ENCODE measurements around the gene NRG3.

Gene NRG3

GRCh38 chr10:81903472-81903871 is 28.5 kb downstream of the NRG3 start:
- Histone ChIP-seq H2AFZ (ENCODE audit: low read length) (no peak overlapping the region), H3K36me3 (ENCODE audit: insufficient read depth, low read length) (no peaks in the 10 kb centered on the region), H3F3A (ENCODE audit: insufficient read depth, low read length) (no peaks in the 10 kb centered on the region), H3K79me2 (ENCODE audit: insufficient read depth, low read length) (no peaks in the 10 kb centered on the region), H3K9ac (ENCODE audit: low read length) (no peak overlapping the region), H3K27me3 (ENCODE audit: insufficient read depth, low read length) (no peaks in the 10 kb centered on the region), H3K9me3 (ENCODE audit: low read length) (no peaks in the 10 kb centered on the region), H4K20me1 (ENCODE audit: insufficient read depth, low read length) (no peaks in the 10 kb centered on the region), H3K9me2 (ENCODE audit: low read depth, low read length) (no peaks in the 10 kb centered on the region), H3K27ac (ENCODE audit: low read depth, low read length, poor library complexity, severe bottlenecking) (no peak overlapping the region), H3K4me3 (ENCODE audit: low read depth, low read length, poor library complexity, severe bottlenecking) (no peak overlapping the region), H3K4me2 (ENCODE audit: low read length) (no peak overlapping the region), H3K4me1 (ENCODE audit: insufficient read depth, low read length, severe bottlenecking) (no peaks in the 10 kb centered on the region)
- no peak for TF ChIP-seq EZH2 (IDR thresholded peaks at IDR 0.05; ENCODE audit: borderline replicate concordance, low read length)
- no peak for TF ChIP-seq CTCF (IDR thresholded peaks at IDR 0.05; ENCODE audit: low read length)

GRCh38 chr10:81905161-81905560 is 30.2 kb downstream of the NRG3 start:
- Histone ChIP-seq H3K9me2 (ENCODE audit: low read depth, low read length) (no peaks in the 10 kb centered on the region), H3K36me3 (ENCODE audit: insufficient read depth, low read length) (no peaks in the 10 kb centered on the region)
- TF ChIP-seq CTCF (IDR thresholded peaks at IDR 0.05; ENCODE audit: low read length) (no peak), EZH2 (IDR thresholded peaks at IDR 0.05; ENCODE audit: borderline replicate concordance, low read length) (no peak)

GRCh38 chr10:81909453-81909852 is 34.5 kb downstream of the NRG3 start:
- Histone ChIP-seq H3K27ac (ENCODE audit: low read depth, low read length, poor library complexity, severe bottlenecking) (no peak overlapping the region), H3K9ac (ENCODE audit: low read length) (no peak overlapping the region), H3K27me3 (ENCODE audit: insufficient read depth, low read length) (no peaks in the 10 kb centered on the region), H3K4me1 (ENCODE audit: insufficient read depth, low read length, severe bottlenecking) (no peaks in the 10 kb centered on the region), H3K9me3 (ENCODE audit: low read length) (no peaks in the 10 kb centered on the region), H2AFZ (ENCODE audit: low read length) (no peak overlapping the region), H3K9me2 (ENCODE audit: low read depth, low read length) (no peaks in the 10 kb centered on the region), H4K20me1 (ENCODE audit: insufficient read depth, low read length) (no peaks in the 10 kb centered on the region), H3K79me2 (ENCODE audit: insufficient read depth, low read length) (no peaks in the 10 kb centered on the region), H3F3A (ENCODE audit: insufficient read depth, low read length) (no peaks in the 10 kb centered on the region), H3K36me3 (ENCODE audit: insufficient read depth, low read length) (no peaks in the 10 kb centered on the region), H3K4me2 (ENCODE audit: low read length) (no peak overlapping the region), H3K4me3 (ENCODE audit: low read depth, low read length, poor library complexity, severe bottlenecking) (no peak overlapping the region)
- TF ChIP-seq CTCF (IDR thresholded peaks at IDR 0.05; ENCODE audit: low read length) (no peak), EZH2 (IDR thresholded peaks at IDR 0.05; ENCODE audit: borderline replicate concordance, low read length) (no peak)

More at GRCh38 chr10:81905161-81905560, 30.2 kb downstream of the NRG3 start:
- H3K9me3 ChIP-seq (ENCODE audit: low read length) = no peaks in the 10 kb centered on the region
- H3K4me2 ChIP-seq (ENCODE audit: low read length) = no peak overlapping the region
- no peak overlapping the region for H3K27ac ChIP-seq (ENCODE audit: low read depth, low read length, poor library complexity, severe bottlenecking)
- no peak overlapping the region for H3K9ac ChIP-seq (ENCODE audit: low read length)
- no peak overlapping the region for H2AFZ ChIP-seq (ENCODE audit: low read length)
- H3F3A ChIP-seq (ENCODE audit: insufficient read depth, low read length) = no peaks in the 10 kb centered on the region
- H4K20me1 ChIP-seq (ENCODE audit: insufficient read depth, low read length) = no peaks in the 10 kb centered on the region
- H3K4me1 ChIP-seq (ENCODE audit: insufficient read depth, low read length, severe bottlenecking) = no peaks in the 10 kb centered on the region
- no peaks in the 10 kb centered on the region for H3K79me2 ChIP-seq (ENCODE audit: insufficient read depth, low read length)
- no peaks in the 10 kb centered on the region for H3K27me3 ChIP-seq (ENCODE audit: insufficient read depth, low read length)
- H3K4me3 ChIP-seq (ENCODE audit: low read depth, low read length, poor library complexity, severe bottlenecking) = no peak overlapping the region
